B cell (primary cell): Measurements from ENCODE around the gene CTDSPL. TPM values are rescaled to one million over a fixed set of nuclear protein-coding genes. Genes with fewer than 3 reads are reported as not detected.

Experiments used
- ATAC-seq: fragments of 200-7000 bp; cut with Tn5 transposase; one replicate; pipeline ENCODE4 v1.10.0; 2021; ENCODE audit warnings: low read depth, mild to moderate bottlenecking, moderate number of reproducible peaks, moderate library complexity
- CTCF ChIA-PET: fragments of 350-600 bp; sonication (Branson Sonifier 250); formaldehyde crosslinking; loops from one replicate; lab custom pipeline; 2021; ENCODE audit warnings: antibody characterized with exemption, inconsistent platforms; lab: Charles Lee
- POLR2A ChIA-PET: fragments of 350-600 bp; sonication (Branson Sonifier 250); formaldehyde crosslinking; loops from one replicate; lab custom pipeline; 2021; ENCODE audit warnings: antibody characterized with exemption; lab: Charles Lee
- DNase-seq: peaks from one replicate; pipeline ENCODE4 v3.0.0; 2013
- H2AFZ ChIP-seq: 2 replicates; pipeline ENCODE4 v1.6.1; 2012; ENCODE audit warnings: mild to moderate bottlenecking, low read depth, low read length; ENCODE audit not compliant: insufficient read depth, poor library complexity, severe bottlenecking
- H3K27ac ChIP-seq, 2 donors: 1 replicate in 1 of 2; 2 replicates in 1 of 2; pipeline ENCODE4 v1.5.1; 2012 to 2013; ENCODE audit warnings: low read length in 2 of 2, mild to moderate bottlenecking in 2 of 2, moderate library complexity in 1 of 2
- H3K27me3 ChIP-seq, 4 experiments: fragments of 200-600 bp in 1 of 4; sonication (generic) in 1 of 4; replicated peaks in 1 of 4; 1 replicate in 2 of 4; 2 replicates in 2 of 4; pipeline versions ENCODE4 v1.6.1 to v1.7.0; 2013 to 2016; ENCODE audit warnings: low read length in 3 of 4, mild to moderate bottlenecking in 2 of 4, mixed read lengths in 1 of 4, moderate library complexity in 1 of 4; ENCODE audit not compliant: insufficient read depth in 4 of 4, control insufficient read depth in 3 of 4; ENCODE audit errors: control extremely low read depth in 1 of 4
- H3K36me3 ChIP-seq, 2 experiments: replicated peaks in 1 of 2; 1 replicate in 1 of 2; 2 replicates in 1 of 2; pipeline versions ENCODE4 v1.6.1 to v1.7.1; 2013; ENCODE audit warnings: low read length in 1 of 2; ENCODE audit not compliant: insufficient read depth in 2 of 2, control insufficient read depth in 1 of 2; ENCODE audit errors: control extremely low read depth in 1 of 2, extremely low read depth in 1 of 2
- H3K4me1 ChIP-seq, 2 donors: fragments of 200-600 bp in 1 of 2; sonication (generic) in 1 of 2; 1 replicate in 1 of 2; 2 replicates in 1 of 2; pipeline versions ENCODE4 v1.5.1 to v1.6.1; 2013 to 2017; ENCODE audit warnings: low read length in 2 of 2; ENCODE audit not compliant: control insufficient read depth in 2 of 2, insufficient read depth in 2 of 2
- H3K4me2 ChIP-seq: replicated peaks from 2 replicates; pipeline ENCODE3; 2012; ENCODE audit warnings: mild to moderate bottlenecking, low read depth, low read length; ENCODE audit not compliant: poor library complexity, severe bottlenecking
- H3K4me3 ChIP-seq, 5 experiments: fragments of 200-600 bp in 1 of 5; sonication (generic) in 1 of 5; 1 replicate in 3 of 5; 2 replicates in 2 of 5; pipeline versions ENCODE4 v1.5.1 to v1.7.0; 2011 to 2016; ENCODE audit warnings: low read length in 4 of 5, mild to moderate bottlenecking in 4 of 5, low read depth in 2 of 5, control low read depth in 1 of 5, moderate library complexity in 1 of 5; ENCODE audit not compliant: insufficient read depth in 1 of 5; ENCODE audit errors: control extremely low read depth in 1 of 5, extremely low read depth in 1 of 5
- H3K79me2 ChIP-seq: fragments of 200-600 bp; sonication (generic); one replicate; pipeline ENCODE4 v1.6.0; 2016; ENCODE audit warnings: low read length; ENCODE audit not compliant: control insufficient read depth, insufficient read depth
- H3K9ac ChIP-seq: fragments of 200-600 bp; sonication (generic); 2 replicates; pipeline ENCODE4 v1.6.1; 2017; ENCODE audit warnings: mild to moderate bottlenecking, low read length, moderate library complexity
- H3K9me3 ChIP-seq, 3 donors: one replicate each; pipeline versions ENCODE4 v1.6.1 to v1.7.1; 2013; ENCODE audit warnings: low read length in 2 of 3; ENCODE audit not compliant: control insufficient read depth in 2 of 3, insufficient read depth in 1 of 3; ENCODE audit errors: control extremely low read depth in 1 of 3
- H4K20me1 ChIP-seq: 2 replicates; pipeline ENCODE4 v1.6.0; 2012; ENCODE audit warnings: mild to moderate bottlenecking, low read length; ENCODE audit not compliant: insufficient read depth, control insufficient read depth, poor library complexity, severe bottlenecking
- H3K27ac Mint-ChIP-seq: one replicate; pipeline ENCODE4 v1.8.0; 2021; ENCODE audit warnings: mixed read lengths
- H3K27me3 Mint-ChIP-seq: one replicate; pipeline ENCODE4 v1.8.0; 2021; ENCODE audit warnings: mixed read lengths
- H3K4me1 Mint-ChIP-seq: one replicate; pipeline ENCODE4 v1.8.0; 2021; ENCODE audit warnings: mixed read lengths
- H3K4me3 Mint-ChIP-seq: one replicate; pipeline ENCODE4 v1.8.0; 2021; ENCODE audit warnings: mixed read lengths
- H3K9me3 Mint-ChIP-seq: one replicate; pipeline ENCODE4 v1.8.0; 2022; ENCODE audit warnings: mixed read lengths; ENCODE audit not compliant: insufficient read depth
- EZH2 ChIP-seq: IDR thresholded peaks from 2 replicates; pipeline ENCODE4 v1.6.1; 2012; ENCODE audit warnings: borderline replicate concordance, low read depth, mild to moderate bottlenecking, moderate library complexity, low read length; ENCODE audit not compliant: insufficient read depth, poor library complexity, severe bottlenecking
- WGBS: methylation state at CpG from one replicate; pipeline ENCODE4 v1.1.5; 2013; ENCODE audit warnings: missing lambda C conversion rate; ENCODE audit not compliant: insufficient coverage; 5-methylcytosine and 5-hydroxymethylcytosine counted together
- intact Hi-C: fragments of 100-400 bp; cut with micrococcal nuclease; formaldehyde crosslinking; loops from one replicate; pipeline ENCODE4 v1.10.0; 2022
- polyA plus RNA-seq: library from polyadenylated mRNA; depleted of rRNA; stranded (reverse); fragments of >200 nt; gene quantifications from 2 replicates; pipeline ENCODE4 v1.2.3, GENCODE V29; 2012
- total RNA-seq, 2 donors: library from RNA; stranded (reverse); fragments of 120-200 nt in 1 of 2; gene quantifications; 1 replicate in 1 of 2; 2 replicates in 1 of 2; pipeline versions ENCODE4 v1.2.3 to v1.2.4, GENCODE V29; 2013 to 2022
- TF ChIP-seq, protein P1 (sequence below): fragments of 200-600 bp; IDR thresholded peaks from one replicate; pipeline ENCODE4 v1.8.0; 2022; ENCODE audit warnings: antibody characterized with exemption, mild to moderate bottlenecking

Gene CTDSPL
- total and polyA plus RNA-seq, 2 donors (not counting 1 experiment from before 2014, with no cell fraction given) = not detected

DNA sequence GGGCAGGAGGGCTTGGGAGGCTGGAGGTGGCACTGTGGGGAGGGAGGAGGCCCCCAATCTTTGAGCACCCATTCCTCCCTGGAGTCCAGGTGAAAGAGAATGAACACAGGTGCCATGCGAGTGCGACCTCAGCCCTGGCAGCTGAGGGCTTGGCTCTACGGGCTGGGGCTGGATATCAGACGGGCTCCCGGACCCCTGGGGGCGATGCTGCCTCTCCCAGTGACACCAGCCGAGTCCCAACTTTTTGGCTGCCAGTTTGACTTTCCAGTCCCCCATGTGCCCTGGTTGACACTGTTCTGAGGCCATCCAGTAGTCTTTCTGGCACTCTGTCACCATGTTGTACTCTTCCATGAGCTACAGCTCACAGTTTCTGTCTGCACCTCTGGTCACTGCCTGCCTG is 130.1 kb downstream of the CTDSPL start:
- Histone ChIP-seq H3K27me3 (no peaks in the 10 kb centered on the region), H3K9ac (no peak overlapping the region), H3K4me2 (no peak overlapping the region), H2AFZ (peak overlapping the region; percentile 21), H3K79me2 (peaks cover 6% of the 10 kb centered on the region), H3K27ac (no peak overlapping the region), H3K36me3 (peaks cover 0 to 6% of the 10 kb centered on the region in 2 experiments), H4K20me1 (no peaks in the 10 kb centered on the region), H3K4me1 (peaks cover 17 to 23% of the 10 kb centered on the region in 2 donors), H3K9me3 (peaks cover 0 to under 1% (median 0%) of the 10 kb centered on the region in 3 donors), H3K4me3 (no peak overlapping the region)
- H3K9me3 Mint-ChIP-seq = no peaks in the 10 kb centered on the region
- no peak for TF ChIP-seq EZH2
- TF ChIP-seq, protein P1, sequence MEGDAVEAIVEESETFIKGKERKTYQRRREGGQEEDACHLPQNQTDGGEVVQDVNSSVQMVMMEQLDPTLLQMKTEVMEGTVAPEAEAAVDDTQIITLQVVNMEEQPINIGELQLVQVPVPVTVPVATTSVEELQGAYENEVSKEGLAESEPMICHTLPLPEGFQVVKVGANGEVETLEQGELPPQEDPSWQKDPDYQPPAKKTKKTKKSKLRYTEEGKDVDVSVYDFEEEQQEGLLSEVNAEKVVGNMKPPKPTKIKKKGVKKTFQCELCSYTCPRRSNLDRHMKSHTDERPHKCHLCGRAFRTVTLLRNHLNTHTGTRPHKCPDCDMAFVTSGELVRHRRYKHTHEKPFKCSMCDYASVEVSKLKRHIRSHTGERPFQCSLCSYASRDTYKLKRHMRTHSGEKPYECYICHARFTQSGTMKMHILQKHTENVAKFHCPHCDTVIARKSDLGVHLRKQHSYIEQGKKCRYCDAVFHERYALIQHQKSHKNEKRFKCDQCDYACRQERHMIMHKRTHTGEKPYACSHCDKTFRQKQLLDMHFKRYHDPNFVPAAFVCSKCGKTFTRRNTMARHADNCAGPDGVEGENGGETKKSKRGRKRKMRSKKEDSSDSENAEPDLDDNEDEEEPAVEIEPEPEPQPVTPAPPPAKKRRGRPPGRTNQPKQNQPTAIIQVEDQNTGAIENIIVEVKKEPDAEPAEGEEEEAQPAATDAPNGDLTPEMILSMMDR = no peak
- ChIA-PET CTCF (no interaction called here), POLR2A (no interaction called here)
- peak; percentile 5 for DNase-seq
- H3K4me3 Mint-ChIP-seq = peak overlapping the region; percentile 32
- H3K27me3 Mint-ChIP-seq = no peaks in the 10 kb centered on the region
- ATAC-seq = no peak
- 100% methylated on average over 7 of the region's 7 CpGs for WGBS
- H3K27ac Mint-ChIP-seq = peak overlapping the region; percentile 26
- H3K4me1 Mint-ChIP-seq = peaks cover 32% of the 10 kb centered on the region
- intact Hi-C loops = loop anchor here (2.0 kb wide), 1 partner anchor 505 kb away; the partner anchor contains the start of gene EXOG

GRCh38 chr3:37992271-37993066 is 130.8 kb downstream of the CTDSPL start:
- 93% methylated on average over 6 of the region's 9 CpGs for WGBS
- Histone ChIP-seq H3K27me3 (no peaks in the 10 kb centered on the region), H3K27ac (no peak overlapping the region), H3K4me2 (no peak overlapping the region), H3K36me3 (peaks cover 0 to 7% of the 10 kb centered on the region in 2 experiments), H3K9ac (no peak overlapping the region), H3K4me1 (peaks cover 20 to 27% of the 10 kb centered on the region in 2 donors), H3K4me3 (no peak overlapping the region), H4K20me1 (no peaks in the 10 kb centered on the region), H3K79me2 (peaks cover 12% of the 10 kb centered on the region), H3K9me3 (peaks cover 0 to 5% (median 0%) of the 10 kb centered on the region in 3 donors), H2AFZ (peak overlapping the region; percentile 90)
- Mint-ChIP-seq H3K9me3 (no peaks in the 10 kb centered on the region), H3K4me1 (peaks cover 34% of the 10 kb centered on the region), H3K27me3 (no peaks in the 10 kb centered on the region), H3K4me3 (peak overlapping the region; percentile 99), H3K27ac (peak overlapping the region; percentile 32)
- no peak for ATAC-seq
- POLR2A ChIA-PET = no interaction called here
- intact Hi-C loops = loop anchor here (2.0 kb wide), 1 partner anchor 504 kb away; the partner anchor contains the start of gene EXOG
- peak; percentile 6 for DNase-seq
- CTCF ChIA-PET = interaction anchor here (0.9 kb wide), 1 partner anchor 9 kb away, joined by 4 read pairs; no protein-coding TSS in a partner anchor
- TF ChIP-seq, protein P1 = no peak
- no peak for TF ChIP-seq EZH2
